GM18498 (cell line): ENCODE measurements around the gene KIF20A.
A peak's percentile ranks its signal among the peaks of the same experiment; 100 is the strongest.
"Not testable (repeated sequence)": the region's sequence is repeated elsewhere in the genome, so short reads cannot be mapped to it uniquely, and the experiment has no call there.

Experiments
- ATAC-seq: cut with Tn5 transposase; IDR thresholded peaks from one replicate; pipeline ENCODE4 v1.9.1; 2021; ENCODE audit warnings: mild to moderate bottlenecking, moderate library complexity; ENCODE audit not compliant: unreplicated experiment

The KIF20A gene

DNA sequence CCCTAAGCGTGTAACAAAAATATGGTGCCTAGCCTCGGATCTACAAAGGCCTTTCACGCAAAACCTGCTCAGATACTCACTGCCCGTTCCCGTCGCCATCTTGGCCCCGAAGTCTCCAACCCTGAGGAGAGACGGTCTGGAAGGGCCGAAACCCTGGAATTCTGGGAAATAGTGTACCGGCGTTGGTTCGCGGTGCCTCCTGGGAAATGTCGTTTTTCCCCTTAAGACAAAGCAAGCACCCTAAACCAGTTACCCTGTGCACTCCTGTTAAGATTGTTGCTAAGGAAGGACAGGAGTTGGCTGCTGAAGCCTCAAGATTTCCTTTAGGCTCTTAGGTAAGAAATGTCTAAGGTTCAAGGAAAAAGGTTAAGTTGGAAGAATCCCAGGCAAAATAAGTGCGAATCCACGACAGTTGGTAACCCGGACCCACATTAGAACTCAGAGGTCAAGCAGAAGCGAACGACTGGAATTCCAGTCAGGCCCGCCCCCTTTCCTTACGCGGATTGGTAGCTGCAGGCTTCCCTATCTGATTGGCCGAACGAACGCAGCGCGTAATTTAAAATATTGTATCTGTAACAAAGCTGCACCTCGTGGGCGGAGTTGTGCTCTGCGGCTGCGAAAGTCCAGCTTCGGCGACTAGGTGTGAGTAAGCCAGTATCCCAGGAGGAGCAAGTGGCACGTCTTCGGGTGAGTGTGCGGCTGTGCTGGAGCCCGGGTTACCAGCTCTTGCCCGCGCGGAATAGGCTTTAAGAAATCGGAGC lies at the start of gene KIF20A, which contains the start of gene BRD8:
TSS of gene KIF20A (plus strand) at position 597 of the 761 bp plus-strand sequence. CDS start 569 bp downstream, outside the sequence.
TSS of gene BRD8 (minus strand) at position 115 of the 761 bp plus-strand sequence. CDS start at position 99, 16 bp downstream.
- ATAC-seq, result peak; percentile 83

DNA sequence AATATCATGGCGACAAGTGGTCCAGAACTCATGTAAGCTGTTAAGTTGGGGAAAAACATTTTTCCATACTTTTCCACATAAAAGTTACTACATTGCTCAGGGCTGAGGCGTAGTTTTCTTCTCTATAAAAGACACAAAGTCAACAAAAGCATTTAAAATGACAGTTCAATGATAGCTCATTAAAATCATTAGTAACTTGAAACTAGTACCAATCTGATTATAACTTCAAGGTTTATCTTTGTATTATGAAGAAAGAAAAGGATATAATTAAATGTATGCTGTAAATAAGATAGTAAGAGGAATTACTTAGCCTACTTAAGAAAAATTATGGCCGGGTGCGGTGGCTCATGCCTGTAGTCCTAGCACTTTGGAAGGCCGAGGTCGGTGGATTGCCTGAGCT lies 49.6 kb upstream of the KIF20A start:
- no peak for ATAC-seq

DNA sequence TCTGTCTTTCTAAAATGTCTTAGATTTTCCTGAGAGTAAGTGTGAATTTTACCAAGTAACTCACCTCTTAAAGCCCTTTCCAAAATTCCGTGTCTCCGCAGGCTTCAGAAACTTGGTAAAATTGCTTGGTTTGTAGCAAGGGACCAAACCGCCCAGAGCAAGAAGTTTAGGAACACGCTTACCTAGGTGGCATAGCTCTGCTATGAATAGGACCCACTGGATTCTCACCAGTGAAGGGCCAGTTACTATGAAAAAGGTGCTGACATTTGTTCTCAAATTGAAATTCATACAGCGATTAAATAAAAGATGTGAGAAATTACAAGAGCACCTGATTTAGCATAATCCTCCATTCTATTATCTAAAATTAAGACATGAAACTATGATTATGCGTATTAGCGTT lies 46.4 kb upstream of the KIF20A start:
- no peak for ATAC-seq

DNA sequence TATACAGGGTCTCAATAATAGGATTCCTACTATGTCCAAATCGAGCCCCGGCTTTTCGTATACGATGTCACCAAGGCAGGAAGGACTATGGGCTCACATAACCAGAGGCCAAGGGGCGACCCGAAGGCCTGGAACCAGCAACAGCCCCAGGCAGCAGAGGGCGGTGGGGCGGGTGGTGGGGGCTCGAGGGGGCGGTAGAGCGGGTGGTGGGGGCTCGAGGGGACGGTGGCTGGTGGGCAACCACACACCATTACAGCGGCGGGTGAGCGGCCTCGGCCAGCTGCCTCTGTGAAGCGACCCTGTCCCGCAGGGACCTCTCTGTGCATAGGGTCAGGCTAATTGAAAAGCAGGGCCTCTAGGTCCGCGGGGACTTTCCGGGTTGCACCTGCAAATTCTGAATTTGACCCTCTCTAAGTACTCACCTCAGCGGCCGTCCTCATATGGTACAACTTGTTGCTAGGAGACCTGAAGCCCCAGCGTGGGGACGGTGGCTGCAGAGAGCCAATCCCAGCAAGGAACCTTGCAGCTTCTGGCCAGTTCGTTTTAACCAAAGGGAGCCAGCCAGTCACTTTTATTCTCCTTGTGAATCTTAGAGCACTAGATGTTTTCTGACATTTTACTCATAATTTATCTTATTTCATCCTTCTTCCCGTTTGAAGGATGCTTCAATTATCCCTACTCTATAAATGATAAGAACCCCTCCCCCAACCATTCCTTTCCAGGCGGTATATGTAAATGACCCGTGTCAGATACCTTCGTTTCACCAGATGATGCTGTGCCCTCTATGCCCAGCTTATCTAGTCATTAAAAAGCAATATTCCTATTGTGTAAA lies 39.7 kb upstream of the KIF20A start, which contains the start of gene NME5:
TSS of gene NME5 (minus strand) at position 480 of the 832 bp plus-strand sequence. CDS start 648 bp downstream, outside the sequence.
- no peak for ATAC-seq

DNA sequence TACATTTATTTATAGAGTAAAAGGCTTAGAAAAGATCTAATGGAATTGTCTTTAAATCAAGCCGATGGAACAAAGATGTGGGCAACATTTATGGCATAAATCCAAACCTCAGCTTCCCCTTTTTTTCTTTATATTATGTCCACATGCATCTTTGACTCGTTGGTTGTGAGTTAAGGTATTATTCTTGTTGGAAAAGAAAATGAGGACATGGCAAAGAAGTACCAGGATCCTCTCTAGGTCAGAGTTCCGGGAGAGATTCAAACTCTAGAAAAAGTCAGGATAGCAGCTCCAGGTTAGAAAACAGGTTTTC lies 39.2 kb upstream of the KIF20A start:
- no peak for ATAC-seq

DNA sequence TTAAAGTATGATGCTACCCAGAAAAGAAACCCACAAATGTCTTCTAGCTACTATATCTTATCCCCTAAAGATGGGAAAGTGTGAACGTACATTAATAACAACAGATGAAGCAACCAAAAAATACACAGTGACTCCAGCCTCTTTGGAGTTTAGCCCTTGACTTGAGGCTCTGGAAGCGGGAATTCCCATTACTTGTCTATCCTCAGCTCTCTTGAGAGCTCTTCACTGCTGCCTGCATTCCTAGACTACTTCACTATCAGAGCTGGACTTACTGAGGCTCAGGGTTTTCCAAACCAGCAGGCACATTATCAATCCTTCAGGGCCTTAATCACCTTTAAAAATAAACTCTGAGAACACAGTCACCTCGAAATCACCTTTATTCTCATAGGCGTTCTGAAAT lies 38.6 kb upstream of the KIF20A start:
- no peak for ATAC-seq

DNA sequence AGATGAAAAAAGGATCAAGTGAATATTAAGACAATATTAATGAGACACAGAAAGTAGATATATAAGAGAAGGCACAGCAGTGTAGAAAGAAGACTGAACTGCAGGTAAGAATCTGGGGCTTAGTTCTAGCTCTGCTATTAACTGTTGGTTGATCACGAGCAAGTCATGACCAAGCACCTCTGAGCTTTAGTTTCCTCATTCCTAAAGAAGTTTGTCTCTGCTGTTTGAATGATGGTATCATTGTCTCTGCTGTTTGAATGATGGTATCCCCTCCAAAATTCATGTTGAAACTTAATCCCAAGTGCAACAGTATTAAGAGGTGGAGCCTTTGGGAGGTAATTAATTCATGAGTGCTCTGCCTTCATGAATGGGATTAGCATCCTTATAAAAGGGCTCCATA lies 37.2 kb upstream of the KIF20A start:
- no peak for ATAC-seq

DNA sequence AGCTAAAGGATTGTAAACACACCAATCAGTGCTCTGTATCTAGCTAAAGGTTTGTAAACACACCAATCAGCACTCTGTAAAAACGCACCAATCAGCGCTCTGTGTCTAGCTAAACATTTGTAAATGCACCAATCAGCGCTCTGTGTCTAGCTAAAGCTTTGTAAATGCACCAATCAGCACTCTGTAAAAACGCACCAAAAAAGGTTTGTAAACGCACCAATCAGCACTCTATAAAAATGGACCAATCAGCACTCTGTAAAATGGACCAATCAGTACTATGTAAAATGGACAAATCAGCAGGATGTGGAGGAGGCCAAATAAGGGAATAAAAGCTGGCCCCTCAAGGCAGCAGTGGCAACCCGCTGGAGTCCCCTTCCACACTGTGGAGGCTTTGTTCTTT lies 35.3 kb upstream of the KIF20A start:
- not testable (repeated sequence) for ATAC-seq

DNA sequence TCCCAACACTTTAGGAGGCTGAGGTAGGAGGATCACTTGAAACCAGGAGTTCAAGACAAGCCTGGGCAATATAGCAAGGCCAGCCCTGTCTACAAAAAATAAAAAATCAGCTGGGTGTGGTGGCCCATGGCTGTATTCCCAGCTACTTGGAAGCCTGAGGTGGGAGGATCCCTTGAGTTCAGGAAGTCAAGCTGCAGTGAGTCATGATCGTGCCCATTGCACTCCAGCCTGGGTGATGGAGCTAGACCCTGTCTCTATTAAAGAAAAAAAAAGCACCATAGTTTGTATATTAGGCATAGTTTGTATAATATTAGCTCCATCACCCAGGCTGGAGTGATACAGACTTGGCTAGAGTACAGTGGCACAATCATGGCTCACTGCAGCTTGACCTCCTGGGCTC lies 30.1 kb upstream of the KIF20A start:
- no peak for ATAC-seq

DNA sequence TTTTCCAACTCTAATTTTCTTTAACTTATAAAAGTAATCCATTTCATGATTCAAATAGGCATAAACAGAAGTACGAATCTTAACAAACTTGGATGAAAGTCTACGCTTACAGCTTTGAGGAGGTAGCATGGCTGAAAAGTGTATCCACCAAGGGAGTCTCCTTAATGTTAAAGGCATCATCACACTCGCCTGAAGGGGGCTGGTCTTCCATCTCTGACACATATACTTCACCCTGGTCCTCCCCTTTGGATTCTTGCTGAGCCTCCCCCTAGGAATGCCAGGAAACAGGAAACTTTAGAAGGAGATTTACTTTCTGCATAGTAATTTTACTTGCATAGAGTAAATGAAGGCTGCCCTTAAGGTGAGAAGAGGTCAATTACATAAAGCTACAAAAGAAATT lies 29.4 kb upstream of the KIF20A start:
- ATAC-seq, result no peak

DNA sequence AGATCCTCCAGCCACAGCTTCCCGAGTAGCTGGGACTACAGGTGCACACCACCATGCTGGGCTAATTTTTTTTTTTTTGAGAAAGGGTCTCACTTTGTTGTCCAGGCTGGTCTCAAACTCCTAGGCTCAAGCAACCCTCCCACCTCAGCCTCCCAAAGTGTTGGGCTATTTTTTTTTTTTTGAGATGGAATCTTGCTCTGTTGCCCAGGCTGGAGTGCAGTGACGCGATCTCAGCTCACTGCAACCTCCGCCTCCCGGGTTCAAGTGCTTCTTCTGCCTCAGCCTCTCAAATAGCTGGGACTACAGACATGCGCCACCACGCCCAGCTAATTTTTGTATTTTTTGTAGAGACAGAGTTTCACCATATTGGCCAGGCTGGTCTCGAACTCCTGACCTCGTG lies 22.9 kb upstream of the KIF20A start:
- not testable (repeated sequence) for ATAC-seq

DNA sequence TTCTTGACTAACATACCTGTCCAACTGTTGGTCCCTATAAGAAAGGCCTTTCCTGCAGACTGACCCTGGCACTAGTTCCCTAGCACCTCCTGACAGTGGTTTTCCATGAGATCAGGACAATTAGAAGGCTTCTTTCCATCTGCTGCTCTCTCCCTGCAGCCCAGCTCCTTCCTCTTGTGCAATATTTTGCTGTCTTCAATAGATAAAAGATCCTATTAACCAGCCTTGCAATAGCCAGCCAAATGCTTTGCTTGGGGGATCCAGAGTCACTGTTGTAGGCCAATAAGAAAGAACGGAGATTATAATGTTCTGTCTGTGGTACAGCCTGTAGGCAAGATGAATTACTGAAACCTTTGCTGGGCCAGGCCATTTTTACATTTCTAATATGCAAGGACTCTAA lies 21.3 kb upstream of the KIF20A start:
- no peak for ATAC-seq

DNA sequence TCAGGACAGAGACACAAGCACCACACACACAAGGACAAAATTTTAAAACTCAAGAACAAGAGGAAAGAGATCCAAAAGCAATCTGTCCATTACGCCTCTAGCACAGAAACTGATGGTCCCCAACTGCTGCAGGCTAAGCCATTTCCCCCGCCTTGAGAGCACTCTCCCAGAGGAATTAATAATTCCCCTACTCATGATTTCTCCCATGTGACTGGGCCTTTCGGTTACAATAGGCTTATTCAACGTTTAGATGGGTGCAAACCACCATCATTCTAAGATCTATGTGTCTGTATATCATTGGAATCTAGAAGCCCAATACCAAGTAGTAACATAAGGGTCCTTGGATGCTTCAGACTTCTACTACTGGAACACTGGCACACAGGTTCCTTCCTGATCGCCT lies 19.2 kb upstream of the KIF20A start:
- ATAC-seq, result no peak

DNA sequence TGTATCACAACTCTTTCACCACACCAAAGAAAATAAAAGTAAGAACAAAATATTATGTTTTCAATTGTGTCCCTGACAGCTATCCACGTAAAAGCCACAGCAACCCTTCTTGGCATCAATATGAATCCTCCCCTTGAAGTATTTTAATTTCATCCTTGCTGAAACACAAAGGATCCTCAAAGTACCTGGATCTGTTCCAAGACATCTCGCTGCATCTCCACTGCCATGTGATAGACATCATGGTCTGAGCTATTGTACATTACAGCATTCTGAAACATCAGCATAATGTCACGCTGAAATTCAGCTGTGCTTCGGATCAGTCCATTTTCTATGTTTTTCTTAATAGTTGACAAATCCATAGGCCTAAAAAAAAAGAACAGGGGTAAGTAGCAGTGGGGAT lies 18.2 kb upstream of the KIF20A start:
- ATAC-seq, result no peak

DNA sequence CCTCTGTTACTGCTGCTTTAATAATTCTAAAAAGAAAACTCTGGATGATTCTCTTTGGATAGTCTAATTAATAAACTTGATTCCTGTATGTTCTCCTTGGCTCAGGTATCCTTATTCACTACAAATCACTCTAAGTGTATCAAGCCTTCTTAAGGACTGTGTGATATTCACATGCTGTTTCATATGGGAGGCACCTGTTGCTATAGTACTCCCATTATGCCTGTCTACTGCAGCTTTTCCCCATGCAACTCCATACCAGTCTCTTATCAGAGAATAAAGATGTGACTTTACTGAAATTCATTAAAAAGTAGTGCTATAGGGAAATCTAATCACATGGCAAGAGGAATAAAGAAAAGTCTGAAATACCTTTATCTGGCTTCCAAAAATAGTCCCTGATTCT lies 15.2 kb upstream of the KIF20A start:
- ATAC-seq, result no peak

DNA sequence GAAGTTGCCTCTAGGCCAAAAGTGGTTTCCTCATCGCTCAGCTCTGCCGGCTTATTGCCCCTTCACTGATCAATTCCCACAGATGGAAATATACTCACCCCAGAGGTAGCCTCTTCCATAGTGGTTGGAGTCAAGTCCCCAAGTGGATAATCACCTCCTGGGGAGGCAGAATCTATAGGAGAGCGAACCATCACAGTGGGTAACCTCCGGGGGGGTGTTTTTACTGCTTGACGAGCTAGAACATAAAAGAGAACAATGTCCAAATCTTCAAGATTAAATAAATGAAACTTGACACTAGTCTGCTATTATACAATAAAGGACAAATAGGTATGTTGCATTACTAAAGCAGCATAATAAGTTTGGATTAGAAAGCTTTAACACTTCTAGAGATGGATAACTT lies 9.8 kb upstream of the KIF20A start:
- no peak for ATAC-seq

DNA sequence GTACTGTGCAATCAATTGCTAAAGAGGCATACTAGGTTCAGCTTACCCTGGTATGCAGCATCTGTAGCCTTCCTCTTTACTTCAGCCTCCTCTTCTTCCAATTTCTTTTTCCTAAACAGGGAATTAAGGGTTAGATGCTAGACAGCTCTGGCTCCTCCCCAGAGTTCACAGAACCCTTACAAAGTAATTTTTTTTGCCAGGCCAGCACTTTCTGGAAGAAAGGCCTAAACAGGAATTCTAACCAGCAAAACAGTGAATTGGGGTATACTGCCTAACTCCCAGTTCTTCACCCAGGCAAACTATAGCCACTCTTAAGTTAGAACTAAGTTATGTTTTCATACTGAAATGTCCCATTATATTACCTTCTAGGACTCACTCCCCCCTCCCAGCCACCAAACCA lies 8.6 kb upstream of the KIF20A start:
- ATAC-seq, result no peak

DNA sequence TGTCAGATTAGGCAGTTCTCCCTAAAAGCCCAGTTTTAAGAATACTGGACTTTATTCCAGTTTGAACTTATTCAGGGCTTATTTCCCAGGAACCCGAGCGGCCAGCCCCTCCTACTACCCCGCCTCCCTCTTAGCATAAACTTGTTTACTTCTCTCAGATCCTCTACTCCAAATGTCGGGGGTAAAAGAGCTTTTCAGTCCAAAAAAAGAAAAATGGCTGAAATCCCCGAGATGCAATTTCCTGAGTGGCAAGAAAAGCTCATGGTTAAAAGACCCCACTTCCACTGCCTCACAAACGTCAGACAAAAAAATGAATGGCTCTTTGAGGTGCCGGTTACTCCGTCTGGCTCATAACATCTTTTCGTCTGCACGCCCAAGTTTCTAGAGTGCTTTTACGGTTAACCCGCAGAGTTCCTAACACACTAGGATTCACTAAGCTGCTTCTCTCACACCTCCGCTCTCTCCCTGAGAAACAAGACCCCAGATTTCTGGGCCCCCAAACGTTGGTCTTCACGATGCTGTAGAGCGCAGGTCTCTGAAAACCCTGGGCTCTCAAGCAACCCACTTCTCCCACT lies 884 bp upstream of the KIF20A start:
- ATAC-seq, result peak; percentile 22

DNA sequence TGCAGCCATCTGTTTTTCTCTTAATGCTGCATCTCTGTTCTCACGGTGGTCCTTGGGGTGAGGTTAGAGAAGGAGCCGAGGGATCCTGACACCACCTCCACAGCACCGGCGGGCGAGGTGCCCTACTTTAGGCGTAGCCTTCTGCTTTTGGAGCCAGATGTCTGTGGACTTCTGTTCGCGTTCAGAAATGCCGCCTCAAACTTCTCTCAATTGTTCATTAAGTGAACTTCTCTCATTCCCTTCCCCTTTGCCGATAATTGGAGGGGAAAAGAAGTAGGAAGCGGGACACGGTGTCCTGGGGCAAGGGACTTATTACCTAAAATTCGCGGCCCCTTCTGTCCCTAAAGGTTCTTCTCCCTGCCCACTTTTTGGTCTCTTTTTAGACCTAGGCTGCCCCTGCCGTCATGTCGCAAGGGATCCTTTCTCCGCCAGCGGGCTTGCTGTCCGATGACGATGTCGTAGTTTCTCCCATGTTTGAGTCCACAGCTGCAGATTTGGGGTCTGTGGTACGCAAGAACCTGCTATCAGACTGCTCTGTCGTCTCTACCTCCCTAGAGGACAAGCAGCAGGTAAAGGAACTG lies 455 bp downstream of the KIF20A start:
- no peak for ATAC-seq

DNA sequence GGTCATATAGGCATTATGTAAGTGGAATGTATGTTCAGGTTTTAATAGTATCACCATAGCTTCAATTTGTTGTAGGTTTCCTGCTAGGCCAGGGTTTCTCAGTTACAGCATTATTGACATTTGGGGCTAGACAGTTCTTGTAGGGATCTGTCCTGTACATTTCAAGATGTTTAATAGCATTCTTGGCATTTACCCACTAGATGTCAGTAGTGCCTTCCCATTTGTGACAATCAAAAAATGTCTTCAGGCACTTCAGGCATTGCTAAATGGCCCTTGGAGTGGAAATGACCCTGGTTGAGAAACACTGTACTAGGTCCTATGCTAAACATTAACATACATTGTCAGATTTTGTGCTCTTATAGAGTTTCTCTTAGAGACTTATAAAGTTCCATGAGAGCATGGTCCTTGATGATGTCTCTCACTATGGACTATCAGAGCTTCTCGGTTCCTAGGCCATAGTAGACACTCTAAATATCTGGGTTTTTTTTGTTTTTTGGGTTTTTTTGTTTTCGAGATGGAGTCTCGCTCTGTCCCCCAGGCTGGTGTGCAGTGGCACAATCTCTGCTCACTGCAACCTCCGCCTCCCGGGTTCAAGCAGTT lies 1.4 kb downstream of the KIF20A start:
- ATAC-seq, result no peak

DNA sequence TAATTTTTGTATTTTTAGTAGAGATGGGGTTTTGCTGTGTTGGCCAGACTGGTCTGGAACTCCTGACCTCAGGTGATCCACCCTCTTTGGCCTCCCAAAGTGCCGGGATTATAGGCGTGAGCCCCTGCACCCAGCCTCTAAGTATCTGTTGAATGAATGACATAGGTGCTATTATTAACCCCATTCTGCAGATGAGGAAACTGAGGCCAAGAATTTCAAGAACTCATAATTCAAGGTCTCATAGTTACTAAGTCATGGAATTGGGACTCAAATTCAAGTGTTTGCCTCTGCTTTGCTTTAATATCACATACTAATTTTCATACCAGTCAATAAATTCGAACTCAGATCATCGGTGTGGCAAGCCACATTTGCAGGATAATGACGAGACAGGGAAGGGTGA lies 1.9 kb downstream of the KIF20A start:
- no peak for ATAC-seq
